NOMO-1 (cell line): ENCODE data around the gene RPS15.
"Not testable (repeated sequence)": the region's sequence is repeated elsewhere in the genome, so short reads cannot be mapped to it uniquely, and the experiment has no call there.

Source experiments
- DNase-seq, 2 experiments: peaks; one replicate each; lab custom pipeline; 2025; ENCODE audit not compliant: unreplicated experiment in 2 of 2; lab: John Stamatoyannopoulos, UW

The RPS15 gene

DNA sequence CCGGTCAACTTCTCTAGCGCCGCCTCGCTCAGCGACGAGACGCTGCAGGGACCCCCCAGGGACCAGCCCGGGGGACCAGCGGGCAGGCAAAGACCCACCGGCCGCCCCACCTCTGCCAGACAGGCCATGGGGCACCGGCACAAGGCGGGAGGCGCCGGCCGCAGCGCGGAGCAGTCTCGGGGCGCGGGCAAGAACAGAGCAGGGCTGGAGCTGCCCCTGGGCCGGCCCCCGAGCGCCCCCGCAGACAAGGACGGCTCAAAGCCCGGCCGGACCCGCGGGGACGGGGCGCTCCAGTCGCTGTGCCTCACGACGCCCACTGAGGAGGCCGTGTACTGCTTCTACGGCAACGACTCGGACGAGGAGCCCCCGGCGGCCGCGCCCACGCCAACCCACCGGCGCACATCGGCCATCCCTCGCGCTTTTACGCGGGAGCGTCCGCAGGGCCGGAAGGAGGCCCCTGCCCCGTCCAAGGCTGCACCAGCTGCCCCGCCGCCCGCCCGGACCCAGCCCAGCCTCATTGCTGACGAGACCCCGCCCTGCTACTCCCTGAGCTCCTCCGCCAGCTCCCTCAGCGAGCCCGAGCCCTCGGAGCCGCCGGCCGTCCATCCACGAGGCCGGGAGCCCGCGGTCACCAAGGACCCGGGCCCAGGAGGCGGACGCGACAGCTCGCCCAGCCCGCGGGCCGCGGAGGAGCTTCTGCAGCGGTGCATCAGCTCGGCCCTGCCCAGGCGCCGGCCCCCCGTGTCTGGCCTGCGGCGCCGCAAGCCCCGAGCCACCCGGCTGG is 29.5 kb downstream of the RPS15 start:
- DNase-seq, result no peak

DNA sequence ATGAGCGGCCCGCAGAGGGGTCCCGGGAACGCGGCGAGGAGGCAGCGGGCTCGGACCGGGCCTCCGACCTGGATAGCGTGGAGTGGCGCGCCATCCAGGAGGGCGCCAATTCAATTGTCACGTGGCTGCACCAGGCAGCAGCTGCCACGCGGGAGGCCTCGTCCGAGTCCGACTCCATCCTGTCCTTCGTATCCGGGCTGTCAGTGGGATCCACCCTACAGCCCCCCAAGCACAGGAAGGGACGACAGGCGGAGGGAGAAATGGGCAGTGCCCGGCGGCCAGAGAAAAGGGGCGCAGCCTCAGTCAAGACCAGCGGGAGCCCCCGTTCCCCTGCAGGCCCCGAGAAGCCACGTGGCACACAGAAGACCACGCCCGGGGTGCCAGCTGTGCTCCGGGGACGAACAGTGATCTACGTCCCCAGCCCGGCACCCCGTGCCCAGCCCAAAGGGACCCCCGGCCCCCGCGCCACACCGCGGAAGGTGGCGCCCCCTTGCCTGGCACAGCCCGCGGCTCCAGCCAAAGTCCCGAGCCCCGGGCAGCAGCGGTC is 30.2 kb downstream of the RPS15 start:
- DNase-seq, result no peak

- DNase-seq, result peak in 1 of 2 experiments; percentile 19
Measured at GRCh38 chr19:1468821-1469254, 30.6 kb downstream of the RPS15 start.

GRCh38 chr19:1469255-1470054 is 31.3 kb downstream of the RPS15 start:
- no peak for DNase-seq

DNA sequence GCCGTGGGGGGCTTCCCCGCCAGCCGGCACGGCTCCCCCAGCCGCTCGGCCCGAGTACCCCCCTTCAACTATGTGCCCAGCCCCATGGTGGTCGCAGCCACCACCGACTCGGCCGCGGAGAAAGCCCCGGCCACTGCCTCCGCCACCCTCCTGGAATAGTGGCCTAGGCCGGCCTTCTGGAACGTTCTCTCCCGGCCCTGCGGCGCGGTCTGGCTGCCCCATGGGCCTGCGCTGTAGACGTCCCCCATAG is 31.8 kb downstream of the RPS15 start:
- DNase-seq, result no peak

DNA sequence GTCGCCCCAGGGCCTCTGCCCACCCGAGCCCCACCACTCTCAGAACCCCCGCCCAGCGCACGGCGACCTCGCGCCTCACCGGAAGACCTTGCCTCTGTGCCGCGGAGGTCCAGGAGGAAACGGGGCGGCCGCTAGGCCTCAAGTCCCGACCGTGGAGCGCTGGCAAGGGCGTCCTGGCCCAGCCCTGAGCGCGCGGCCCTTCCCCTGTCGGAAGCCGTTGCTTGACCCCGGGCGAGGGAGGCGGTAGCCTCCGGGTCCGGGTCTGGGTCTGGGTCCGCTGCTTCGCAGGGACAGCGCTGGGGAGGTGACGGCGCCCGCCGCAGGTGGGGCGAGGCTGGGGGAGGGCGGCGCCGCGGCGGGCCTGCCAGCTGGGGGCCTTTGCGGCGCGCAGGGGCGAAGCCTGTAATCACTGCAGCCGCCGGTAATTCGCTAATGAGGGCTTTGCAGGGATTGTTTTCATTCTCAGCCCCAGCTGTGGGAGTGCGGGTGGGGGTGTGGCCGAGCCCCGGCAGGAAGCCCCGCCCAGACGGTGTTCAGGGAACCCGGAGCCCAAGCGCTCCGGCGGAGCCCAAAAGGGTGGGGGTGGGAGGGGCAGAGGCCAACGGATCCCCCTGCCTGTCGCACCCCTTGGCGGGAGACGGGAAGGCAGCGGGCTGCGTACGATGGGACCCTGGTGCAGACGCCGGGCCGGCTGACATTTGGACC is 32.3 kb downstream of the RPS15 start:
- DNase-seq, result peak in 1 of 2 experiments; percentile 33

DNA sequence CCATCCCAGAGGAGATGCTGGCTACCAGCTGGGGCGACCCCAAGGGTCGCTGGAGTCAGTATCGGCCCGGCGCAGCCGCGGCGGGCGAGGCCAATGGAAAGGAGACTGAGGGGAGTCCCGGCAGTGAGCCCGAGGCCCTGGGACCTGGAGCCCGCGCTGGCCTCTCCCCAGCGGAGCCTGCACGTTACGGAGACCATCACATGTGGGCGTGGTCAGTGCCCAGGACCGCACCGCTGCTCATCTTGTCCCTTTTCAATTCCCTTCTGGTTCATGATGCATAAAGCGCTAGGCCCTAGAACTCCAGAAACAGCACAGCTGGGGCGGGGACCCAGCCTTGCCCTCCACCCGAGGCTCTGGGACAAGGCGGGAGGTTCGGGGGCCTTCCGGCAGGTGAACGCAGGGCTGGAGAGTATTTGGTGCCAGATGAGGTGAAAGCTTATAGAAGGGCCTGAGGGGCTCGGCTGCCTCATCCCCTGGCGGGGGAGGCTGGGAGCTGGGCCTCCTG is 32.9 kb downstream of the RPS15 start:
- peak in 1 of 2 experiments; percentile 12 for DNase-seq

- DNase-seq, result peak in 1 of 2 experiments; percentile 8
Measured at GRCh38 chr19:1471515-1472160, 33.4 kb downstream of the RPS15 start.

DNA sequence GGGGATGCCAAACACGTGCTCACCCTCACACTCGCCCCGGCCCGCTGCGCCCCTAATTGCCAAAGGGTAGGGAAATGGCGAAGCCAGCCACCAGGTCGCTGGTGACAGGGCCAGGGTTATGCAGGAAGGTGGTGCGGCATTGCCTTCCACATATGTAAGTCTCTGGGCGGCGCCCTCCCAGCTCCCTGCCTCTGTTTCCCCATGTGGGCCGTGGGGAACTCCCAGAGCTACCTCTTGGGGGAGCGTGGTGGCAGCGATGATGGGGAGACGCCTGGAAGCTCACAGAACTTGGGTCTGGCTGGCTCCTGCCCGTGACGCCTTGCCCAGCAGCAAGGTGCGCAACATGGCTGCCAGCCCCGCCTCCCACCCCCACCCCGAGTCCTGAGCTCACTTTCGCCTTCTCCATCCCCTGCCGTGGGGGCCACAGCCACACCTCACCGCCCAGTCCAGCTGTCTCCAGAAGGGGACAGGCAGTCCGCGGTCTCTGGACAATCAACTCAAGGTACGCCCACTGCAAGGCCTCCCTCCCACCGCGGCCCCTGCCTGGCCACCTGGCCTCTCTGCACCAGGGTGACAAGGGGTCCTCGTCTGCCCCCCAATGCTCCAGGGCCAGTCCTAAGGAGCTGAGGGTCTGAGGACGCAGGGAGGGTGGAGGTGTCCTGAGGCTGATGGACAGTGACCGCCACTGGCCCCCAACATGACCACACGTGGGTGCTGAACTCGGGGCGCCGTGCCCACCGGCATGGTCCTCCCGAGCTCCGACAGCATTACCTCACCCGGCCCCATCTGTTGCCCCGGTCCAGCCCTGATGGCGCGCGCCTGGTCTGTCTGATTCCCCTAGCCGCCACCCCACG is 34.3 kb downstream of the RPS15 start:
- DNase-seq, result no peak

DNA sequence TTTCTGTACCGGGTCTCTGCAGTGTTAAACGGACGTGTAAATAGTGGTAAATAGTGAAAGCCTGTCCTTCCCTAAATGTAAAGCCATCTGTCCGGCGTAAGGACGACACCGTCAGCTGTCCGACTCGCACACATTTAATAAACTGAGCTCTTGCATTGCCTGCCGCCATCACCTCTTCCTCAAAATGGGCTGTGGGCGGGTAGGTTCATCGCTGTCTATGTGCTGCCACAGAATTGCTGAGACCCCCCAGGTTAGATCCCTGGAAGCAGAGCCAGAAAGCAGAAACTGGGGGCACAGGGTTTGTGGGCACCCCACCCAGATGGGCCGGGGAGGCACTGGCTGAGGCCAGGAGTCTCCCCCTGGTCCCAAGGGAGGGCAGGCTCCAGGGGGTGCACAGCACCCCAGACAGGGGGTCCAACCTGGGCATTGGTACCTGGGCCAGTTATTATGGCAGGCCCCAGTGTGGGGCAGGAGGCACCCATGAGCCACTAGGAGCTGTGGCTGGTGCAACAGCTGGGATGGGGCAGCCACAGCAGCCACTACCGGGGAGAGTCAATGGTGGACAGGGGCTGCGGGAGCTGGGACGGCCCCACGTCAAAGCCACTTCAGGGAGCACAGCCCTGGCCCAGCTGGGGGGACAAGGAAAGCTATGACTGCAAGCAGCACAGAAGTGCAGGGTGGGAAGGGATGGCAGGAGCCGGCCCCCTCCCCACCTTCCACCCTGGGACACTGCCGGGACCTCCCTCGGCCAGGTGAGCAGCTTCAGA is 35.1 kb downstream of the RPS15 start:
- DNase-seq, result no peak

DNA sequence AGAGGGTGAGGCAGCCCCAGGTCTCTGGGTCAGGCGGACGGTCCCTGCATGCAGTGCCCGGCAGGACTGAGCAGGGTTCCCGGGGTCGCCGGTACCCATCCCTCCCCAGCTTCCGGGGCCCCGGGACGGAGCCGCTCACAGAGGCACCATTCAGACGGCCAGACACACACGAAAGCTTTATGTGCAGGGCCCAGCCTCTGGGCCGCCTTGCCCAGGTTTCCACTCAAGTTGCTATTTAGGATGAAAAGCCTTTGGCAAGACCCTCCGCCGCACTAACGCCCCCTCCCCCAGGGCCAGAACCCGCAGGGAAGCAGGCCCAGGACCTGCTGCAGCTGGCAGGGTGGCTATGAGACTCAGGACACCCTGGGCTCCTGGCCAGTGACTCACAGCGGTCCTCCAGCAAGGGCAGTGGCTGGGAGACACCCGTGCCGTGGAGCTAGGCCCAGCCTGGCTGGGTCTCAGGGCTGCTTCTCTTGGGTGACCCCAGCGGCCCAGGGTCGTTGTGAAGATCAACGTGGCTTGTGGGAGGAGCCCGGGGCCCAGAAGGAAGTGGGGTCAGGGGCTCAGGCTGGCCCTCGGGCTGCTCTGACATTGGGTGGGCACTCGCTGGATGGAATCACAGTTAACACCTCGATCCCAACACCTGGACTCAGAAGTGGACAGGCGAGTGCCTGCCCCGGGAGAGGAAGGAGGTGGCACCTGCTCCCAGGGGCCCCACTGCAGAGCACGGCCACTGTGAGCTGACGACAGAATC is 36.0 kb downstream of the RPS15 start:
- no peak for DNase-seq

- no peak for DNase-seq
Measured at GRCh38 chr19:1474765-1475351, 36.7 kb downstream of the RPS15 start.

- no peak for DNase-seq
Measured at GRCh38 chr19:1475751-1476437, 37.7 kb downstream of the RPS15 start.

DNA sequence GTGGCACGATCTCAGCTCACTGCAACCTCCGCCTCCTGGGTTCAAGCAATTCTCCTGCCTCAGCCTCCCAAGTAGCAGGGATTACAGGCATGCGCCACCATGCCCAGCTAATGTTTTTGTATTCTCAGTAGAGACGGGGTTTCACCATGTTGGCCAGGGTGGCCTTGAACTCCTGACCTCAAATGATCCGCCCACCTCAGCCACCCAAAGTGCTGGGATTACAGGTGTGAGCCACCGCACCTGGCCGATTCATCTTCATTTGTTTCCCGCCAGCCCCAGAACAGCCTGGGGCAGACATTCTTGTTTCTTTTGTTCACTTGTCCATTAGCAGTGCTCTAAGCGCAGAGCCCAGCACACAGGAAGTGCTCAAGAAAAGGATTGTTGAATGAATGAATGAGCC is 38.9 kb downstream of the RPS15 start:
- not testable (repeated sequence) for DNase-seq

DNA sequence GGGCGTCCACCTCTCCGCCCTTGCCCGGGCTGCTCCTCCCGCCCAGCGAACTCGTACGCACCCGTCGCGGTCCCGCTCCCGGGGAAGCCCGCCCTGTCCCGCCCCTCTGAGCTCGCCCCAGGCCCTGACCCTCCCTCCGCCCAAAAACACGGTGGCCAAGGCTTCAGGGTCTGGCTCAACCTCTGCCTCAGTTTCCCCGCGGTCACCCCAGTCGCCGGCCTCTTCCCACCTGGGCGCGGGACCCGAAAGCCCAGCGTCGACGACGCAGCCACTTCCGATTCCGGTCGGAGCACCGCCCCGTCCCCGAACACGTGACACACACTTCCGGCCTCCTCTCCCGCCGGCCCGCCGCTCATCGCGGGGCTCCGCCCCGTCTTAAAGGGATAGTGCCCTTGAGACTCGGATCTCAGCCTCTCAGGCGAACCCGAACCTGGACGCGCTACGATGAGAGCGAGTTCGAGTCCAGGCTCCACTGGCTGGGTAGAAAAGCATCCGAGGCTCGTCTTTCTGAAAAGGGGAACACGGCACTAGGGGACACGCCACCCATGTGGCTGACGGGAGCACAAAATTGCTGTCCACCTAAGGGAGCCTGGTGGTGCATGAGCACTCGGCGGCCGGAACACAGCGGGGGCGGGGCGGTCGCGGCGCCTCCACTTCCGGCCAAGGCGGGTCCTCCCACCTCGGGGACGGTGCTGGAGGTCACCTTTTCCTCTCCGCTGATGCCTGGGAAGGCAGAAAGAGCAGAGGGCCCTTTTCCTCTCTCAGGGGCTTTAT is 40.9 kb downstream of the RPS15 start, which contains the start of gene C19orf25:
C19orf25 (minus strand) TSS at position 282 of the 774 bp plus-strand sequence. CDS start 312 bp downstream, outside the sequence.
- peak; percentile 93 to 95 for DNase-seq

- DNase-seq, result no peak
Measured at GRCh38 chr19:1481224-1481892, 43.2 kb downstream of the RPS15 start.
